GM23248 (cell line): ENCODE measurements around the gene SLU7. TPM values are rescaled to one million over a fixed set of nuclear protein-coding genes. Genes with fewer than 3 reads are reported as not detected.

ENCODE experiments used
- DNase-seq: peaks from one replicate; pipeline ENCODE4 v3.0.0-alpha.2; 2015
- H2AFZ ChIP-seq: fragments of 200-600 bp; sonication (generic); 2 replicates; pipeline ENCODE4 v1.6.1; 2016; ENCODE audit warnings: antibody characterized with exemption
- H3F3A ChIP-seq: fragments of 200-600 bp; sonication (generic); 2 replicates; pipeline ENCODE4 v1.6.1; 2016; ENCODE audit warnings: mild to moderate bottlenecking, antibody characterized with exemption, mixed run types; ENCODE audit not compliant: insufficient read depth
- H3K27ac ChIP-seq: fragments of 200-600 bp; sonication (generic); 2 replicates; pipeline ENCODE4 v1.5.1; 2016; ENCODE audit warnings: mild to moderate bottlenecking
- H3K27me3 ChIP-seq: fragments of 200-600 bp; sonication (generic); replicated peaks from 2 replicates; pipeline ENCODE4 v1.6.1; 2016; ENCODE audit warnings: mild to moderate bottlenecking; ENCODE audit not compliant: insufficient read depth
- H3K36me3 ChIP-seq: fragments of 200-600 bp; sonication (generic); 2 replicates; pipeline ENCODE4 v1.6.1; 2016; ENCODE audit warnings: low read depth, mild to moderate bottlenecking
- H3K4me1 ChIP-seq: fragments of 200-600 bp; sonication (generic); 2 replicates; pipeline ENCODE4 v1.6.1; 2016; ENCODE audit warnings: mild to moderate bottlenecking; ENCODE audit not compliant: insufficient read depth
- H3K4me2 ChIP-seq: fragments of 200-600 bp; sonication (generic); one replicate; pipeline ENCODE4 v1.6.1; 2016; ENCODE audit warnings: mild to moderate bottlenecking; ENCODE audit not compliant: unreplicated experiment
- H3K4me3 ChIP-seq: fragments of 200-600 bp; sonication (generic); 2 replicates; pipeline ENCODE4 v1.5.1; 2016; ENCODE audit warnings: mild to moderate bottlenecking
- H3K79me2 ChIP-seq: fragments of 200-600 bp; sonication (generic); 2 replicates; pipeline ENCODE4 v1.6.1; 2016; ENCODE audit warnings: mild to moderate bottlenecking; ENCODE audit not compliant: insufficient read depth
- H3K9ac ChIP-seq: fragments of 200-600 bp; sonication (generic); 2 replicates; pipeline ENCODE4 v1.6.1; 2016; ENCODE audit warnings: mild to moderate bottlenecking
- H3K9me2 ChIP-seq: fragments of 200-600 bp; sonication (generic); 2 replicates; pipeline ENCODE4 v1.6.1; 2016; ENCODE audit warnings: mixed run types, mild to moderate bottlenecking, moderate library complexity; ENCODE audit not compliant: insufficient read depth
- H3K9me3 ChIP-seq: fragments of 200-600 bp; sonication (generic); one replicate; pipeline ENCODE4 v1.6.1; 2017; ENCODE audit warnings: low read depth
- H4K20me1 ChIP-seq: fragments of 200-600 bp; sonication (generic); 2 replicates; pipeline ENCODE4 v1.6.0; 2016; ENCODE audit not compliant: insufficient read depth
- EZH2 ChIP-seq: fragments of 200-600 bp; sonication (generic); IDR thresholded peaks from 2 replicates; pipeline ENCODE4 v1.6.1; 2018; ENCODE audit warnings: antibody characterized with exemption, mild to moderate bottlenecking; ENCODE audit not compliant: insufficient read depth, poor library complexity, severe bottlenecking
- EZH2phosphoT487 ChIP-seq: fragments of 200-600 bp; sonication (generic); IDR thresholded peaks from 2 replicates; pipeline ENCODE4 v1.6.1; 2018; ENCODE audit warnings: antibody characterized with exemption, moderate library complexity, mild to moderate bottlenecking, low read depth; ENCODE audit not compliant: insufficient read depth
- WGBS, 2 experiments: methylation state at CpG; one replicate each; pipeline ENCODE4 v1.1.6; 2015 to 2017; ENCODE audit warnings: low lambda C conversion rate in 2 of 2, low coverage in 1 of 2; ENCODE audit errors: missing lambda C conversion rate in 2 of 2; 5-methylcytosine and 5-hydroxymethylcytosine counted together
- in situ Hi-C: fragments of 300-500 bp; cut with MboI; formaldehyde crosslinking; loops from 2 replicates; pipeline ENCODE4 v1.15.0; 2020
- polyA plus RNA-seq: library from polyadenylated mRNA; unstranded; fragments of >200 nt; fragmentation: Nextera tagmentation; extraction: Ambion mirVana; gene quantifications from 2 replicates; pipeline ENCODE4 v1.2.1, GENCODE V29; 2016
- total RNA-seq: library from RNA; depleted of rRNA; stranded (reverse); fragments of >200 nt; shearing (Covaris generic); gene quantifications from 2 replicates; pipeline ENCODE4 v1.2.3, GENCODE V29; 2014

The SLU7 gene
- total and polyA plus RNA-seq, 2 experiments from 2014 or later = 32.1 to 54.3 TPM

- Histone ChIP-seq H3K9me2 (no peaks in the 10 kb centered on the region), H3K9me3 (no peaks in the 10 kb centered on the region), H3K36me3 (no peaks in the 10 kb centered on the region), H3K79me2 (no peaks in the 10 kb centered on the region), H3K27me3 (peaks cover 21% of the 10 kb centered on the region), H3K4me2 (no peak overlapping the region), H3K27ac (no peak overlapping the region), H3K4me3 (no peak overlapping the region), H3F3A (no peaks in the 10 kb centered on the region), H2AFZ (no peak overlapping the region), H3K9ac (no peak overlapping the region), H3K4me1 (no peaks in the 10 kb centered on the region), H4K20me1 (no peaks in the 10 kb centered on the region)
- TF ChIP-seq EZH2phosphoT487 = no peak
- no peak for TF ChIP-seq EZH2
- WGBS, 2 experiments = 22 to 24% methylated on average over 4 of the region's 4 CpGs
- in situ Hi-C loops = no loop called here
- no peak for DNase-seq
Measured at GRCh38 chr5:160379511-160379910, 39.4 kb downstream of the SLU7 start.

- no peaks in the 10 kb centered on the region for H3K9me3 ChIP-seq
- in situ Hi-C loops = no loop called here
- no peaks in the 10 kb centered on the region for H3F3A ChIP-seq
- H3K4me2 ChIP-seq = no peak overlapping the region
- no peaks in the 10 kb centered on the region for H3K36me3 ChIP-seq
- no peaks in the 10 kb centered on the region for H3K9me2 ChIP-seq
- no peaks in the 10 kb centered on the region for H3K79me2 ChIP-seq
- peaks cover 30% of the 10 kb centered on the region for H3K27me3 ChIP-seq
- no peaks in the 10 kb centered on the region for H4K20me1 ChIP-seq
- no peak for TF ChIP-seq EZH2
- TF ChIP-seq EZH2phosphoT487 = no peak
- H3K27ac ChIP-seq = no peak overlapping the region
- no peak overlapping the region for H3K4me3 ChIP-seq
- H2AFZ ChIP-seq = no peak overlapping the region
- WGBS, 2 experiments = 57 to 58% methylated on average over 2 of the region's 2 CpGs
- H3K9ac ChIP-seq = no peak overlapping the region
- no peaks in the 10 kb centered on the region for H3K4me1 ChIP-seq
- no peak for DNase-seq
Measured at GRCh38 chr5:160378330-160378729, 40.6 kb downstream of the SLU7 start.

- Histone ChIP-seq H3K4me1 (no peaks in the 10 kb centered on the region), H3F3A (no peaks in the 10 kb centered on the region), H3K4me2 (no peak overlapping the region), H3K79me2 (no peaks in the 10 kb centered on the region), H3K9me2 (no peaks in the 10 kb centered on the region), H3K9ac (no peak overlapping the region), H4K20me1 (no peaks in the 10 kb centered on the region), H2AFZ (no peak overlapping the region), H3K27me3 (peaks cover 30% of the 10 kb centered on the region), H3K27ac (no peak overlapping the region), H3K4me3 (no peak overlapping the region), H3K36me3 (no peaks in the 10 kb centered on the region), H3K9me3 (no peaks in the 10 kb centered on the region)
- in situ Hi-C loops = no loop called here
- DNase-seq = no peak
- 52 to 70% methylated on average over 2 to 5 of the region's 5 CpGs for WGBS, 2 experiments
- TF ChIP-seq EZH2phosphoT487 = no peak
Measured at GRCh38 chr5:160377651-160378050, 41.2 kb downstream of the SLU7 start.

- in situ Hi-C loops = no loop called here
- H3K79me2 ChIP-seq = no peaks in the 10 kb centered on the region
Measured at GRCh38 chr5:160376416-160376815, 42.5 kb downstream of the SLU7 start.

GRCh38 chr5:160375701-160376100, 43.2 kb downstream of the SLU7 start:
- Histone ChIP-seq H3K36me3 (no peaks in the 10 kb centered on the region), H3K4me2 (no peak overlapping the region), H3K9me3 (no peaks in the 10 kb centered on the region), H3K4me1 (no peaks in the 10 kb centered on the region), H3K9me2 (no peaks in the 10 kb centered on the region), H4K20me1 (no peaks in the 10 kb centered on the region), H3K27me3 (peaks cover 45% of the 10 kb centered on the region), H3K79me2 (no peaks in the 10 kb centered on the region), H3F3A (no peaks in the 10 kb centered on the region), H3K27ac (no peak overlapping the region), H2AFZ (no peak overlapping the region), H3K4me3 (no peak overlapping the region), H3K9ac (no peak overlapping the region)
- 10 to 11% methylated on average over 2 of the region's 2 CpGs for WGBS, 2 experiments
- in situ Hi-C loops = no loop called here
- DNase-seq = no peak
- TF ChIP-seq EZH2 = no peak
- no peak for TF ChIP-seq EZH2phosphoT487

More at GRCh38 chr5:160376416-160376815, 42.5 kb downstream of the SLU7 start:
- Histone ChIP-seq H4K20me1 (no peaks in the 10 kb centered on the region), H3K9me3 (no peaks in the 10 kb centered on the region), H3K27me3 (peaks cover 39% of the 10 kb centered on the region), H2AFZ (no peak overlapping the region), H3K9ac (no peak overlapping the region), H3F3A (no peaks in the 10 kb centered on the region), H3K27ac (no peak overlapping the region), H3K4me3 (no peak overlapping the region), H3K9me2 (no peaks in the 10 kb centered on the region), H3K4me2 (no peak overlapping the region), H3K36me3 (no peaks in the 10 kb centered on the region), H3K4me1 (no peaks in the 10 kb centered on the region)
- TF ChIP-seq EZH2phosphoT487 (no peak), EZH2 (no peak)
- no peak for DNase-seq
